HepG2 (cell line): Measurements from ENCODE around the gene BAZ1B. TPM values are rescaled to one million over a fixed set of nuclear protein-coding genes. Genes with fewer than 3 reads are reported as not detected.

Source experiments
- ATAC-seq: fragments of 200-7000 bp; cut with Tn5 transposase; 3 replicates; pipeline ENCODE4 v1.9.1; 2020; ENCODE audit warnings: mild to moderate bottlenecking, moderate library complexity
- BruUV-seq: library from RNA; stranded (reverse); fragments of 400-500 nt; replicated peaks from 2 replicates; lab custom pipeline; 2021; lab: Mats Ljungman, UMichigan
- CTCF ChIA-PET: fragments of 300-600 bp; formaldehyde crosslinking; extraction: SDS; loops from one replicate; lab custom pipeline; 2021; ENCODE audit warnings: low total read pairs, inconsistent platforms, low intra/inter-chr PET ratio; lab: Yijun Ruan, JAX
- POLR2A ChIA-PET: fragments of 350-600 bp; sonication (Branson Sonifier 250); formaldehyde crosslinking; loops from one replicate; lab custom pipeline; 2020; ENCODE audit warnings: antibody characterized with exemption, inconsistent platforms; lab: Yijun Ruan, JAX
- DNase-seq: peaks from one replicate; pipeline ENCODE4 v3.0.0-alpha.2; 2015; ENCODE audit warnings: low spot score
- FAIRE-seq: peaks from 3 replicates; lab custom pipeline; 2011; peaks lifted over from hg19 to GRCh38; lab: Jason Lieb, UNC
- H2AFZ ChIP-seq: one replicate; pipeline ENCODE4 v1.6.1; 2011; ENCODE audit warnings: low read length, inconsistent platforms
- H3K27ac ChIP-seq: fragments of 300-600 bp; 3 replicates; pipeline ENCODE4 v1.8.0; 2011; ENCODE audit warnings: mixed run types, mild to moderate bottlenecking, mixed read lengths, low read length, inconsistent platforms; ENCODE audit not compliant: insufficient read depth; ENCODE audit errors: extremely low read length
- H3K27me3 ChIP-seq, 2 experiments: fragments of 200-600 bp in 1 of 2; 2 replicates in 1 of 2; 3 replicates in 1 of 2; pipeline versions ENCODE4 v1.6.0 to v1.8.0; 2011; ENCODE audit warnings: low read length in 2 of 2, mild to moderate bottlenecking in 2 of 2, moderate library complexity in 2 of 2, inconsistent platforms in 1 of 2; ENCODE audit not compliant: insufficient read depth in 2 of 2, control insufficient read depth in 1 of 2
- H3K36me3 ChIP-seq, 2 experiments: fragments of 200-600 bp in 1 of 2; replicated peaks in 1 of 2; 2 replicates in 1 of 2; 3 replicates in 1 of 2; pipeline versions ENCODE4 v1.5.1 to v1.8.0; 2011; ENCODE audit warnings: low read length in 2 of 2, inconsistent platforms in 1 of 2; ENCODE audit not compliant: insufficient read depth in 2 of 2, control insufficient read depth in 1 of 2
- H3K4me1 ChIP-seq: 2 replicates; pipeline ENCODE4 v1.5.1; 2012; ENCODE audit warnings: low read length, inconsistent platforms; ENCODE audit not compliant: insufficient read depth
- H3K4me2 ChIP-seq: 2 replicates; pipeline ENCODE4 v1.6.0; 2011; ENCODE audit warnings: low read depth, low read length, inconsistent platforms
- H3K4me3 ChIP-seq, 3 experiments: fragments of 200-600 bp in 1 of 3; sonication (generic), shearing (Covaris generic) in 1 of 3; replicated peaks in 1 of 3; 2 replicates each; pipeline ENCODE4 v1.5.1; 2011 to 2016; ENCODE audit warnings: low read length in 3 of 3, inconsistent platforms in 2 of 3, low read depth in 2 of 3, mild to moderate bottlenecking in 2 of 3, control low read depth in 1 of 3, mixed read lengths in 1 of 3; ENCODE audit not compliant: insufficient read depth in 1 of 3
- H3K79me2 ChIP-seq: one replicate; pipeline ENCODE4 v1.6.1; 2011; ENCODE audit warnings: low read length, inconsistent platforms; ENCODE audit not compliant: insufficient read depth
- H3K9ac ChIP-seq: 2 replicates; pipeline ENCODE4 v1.6.0; 2011; ENCODE audit warnings: mild to moderate bottlenecking, low read depth, low read length, inconsistent platforms; ENCODE audit not compliant: insufficient read depth
- H3K9me3 ChIP-seq: 2 replicates; pipeline ENCODE4 v1.5.1; 2012; ENCODE audit warnings: mild to moderate bottlenecking, low read length
- H4K20me1 ChIP-seq: 2 replicates; pipeline ENCODE4 v1.6.0; 2011; ENCODE audit warnings: inconsistent platforms, mild to moderate bottlenecking, low read length, moderate library complexity; ENCODE audit not compliant: insufficient read depth
- AGO1 ChIP-seq: fragments of 200-400 bp; formaldehyde crosslinking; IDR thresholded peaks from 2 replicates; pipeline ENCODE4 v1.6.1; 2017; ENCODE audit warnings: mild to moderate bottlenecking, low read depth, low read length, moderate library complexity; ENCODE audit not compliant: poor library complexity, severe bottlenecking
- CERS6 ChIP-seq: sonication (generic); formaldehyde crosslinking; IDR thresholded peaks from 2 replicates; pipeline ENCODE4 v1.5.0; 2020; ENCODE audit warnings: missing genetic modification reagents
- E2F5 ChIP-seq: sonication (generic); formaldehyde crosslinking; conservative IDR thresholded peaks from 2 replicates; pipeline ENCODE4 v1.4.0; 2020; ENCODE audit warnings: missing genetic modification reagents
- ELF3 ChIP-seq: IDR thresholded peaks from 2 replicates; pipeline ENCODE4 v1.6.1; 2016; ENCODE audit warnings: missing genetic modification reagents, missing compliant biosample characterization
- LRRFIP1 ChIP-seq: sonication (generic); formaldehyde crosslinking; conservative IDR thresholded peaks from 2 replicates; pipeline ENCODE4 v1.4.0; 2020; ENCODE audit warnings: missing genetic modification reagents
- REL ChIP-seq: sonication (generic); formaldehyde crosslinking; conservative IDR thresholded peaks from 2 replicates; pipeline ENCODE4 v1.8.0; 2022; ENCODE audit warnings: mild to moderate bottlenecking, missing genetic modification reagents, moderate library complexity
- ZNF260 ChIP-seq: sonication (generic); formaldehyde crosslinking; IDR thresholded peaks from 2 replicates; pipeline ENCODE4 v1.4.0; 2020; ENCODE audit warnings: missing genetic modification reagents, low read depth, mild to moderate bottlenecking, borderline replicate concordance
- ZNF619 ChIP-seq: sonication (generic); formaldehyde crosslinking; IDR thresholded peaks from 2 replicates; pipeline ENCODE4 v1.4.0; 2020; ENCODE audit warnings: mild to moderate bottlenecking, missing genetic modification reagents
- whole genome bisulfite sequencing: methylation state at CpG from one replicate; pipeline ENCODE4 v1.1.6; 2017; ENCODE audit warnings: low lambda C conversion rate; 5-methylcytosine and 5-hydroxymethylcytosine counted together
- in situ Hi-C: cut with HindIII; loops from 2 replicates; pipeline ENCODE4 v1.10.0; 2017; ENCODE audit warnings: low pct_unique_long_range_greater_than_20kb; ENCODE audit not compliant: extremely low pct_ligation_motif_present
- intact Hi-C: fragments of 100-400 bp; cut with micrococcal nuclease; formaldehyde crosslinking; loops from one replicate; pipeline ENCODE4 v1.10.0; 2022; ENCODE audit not compliant: unreplicated experiment
- polyA plus RNA-seq, 8 experiments: library from polyadenylated mRNA; depleted of rRNA in 3 of 8; stranded (reverse) in 7 of 8; unstranded in 1 of 8; fragments of >200 nt; fragmentation: Illumina TruSeq in 4 of 8; extraction: Trizol in 4 of 8; gene quantifications; 2 replicates each; pipeline versions ENCODE4 v1.2.1 to v1.2.3, GENCODE V29; 2011 to 2016; ENCODE audit warnings: low read depth in 4 of 8, missing spikeins in 1 of 8, mixed read lengths in 1 of 8; ENCODE audit not compliant: insufficient read depth in 1 of 8
- total RNA-seq, 5 experiments: library from RNA; depleted of rRNA; stranded (reverse); fragments of >200 nt; fragmentation: Illumina TruSeq; extraction: Trizol; gene quantifications; 2 replicates each; pipeline ENCODE4 v1.2.3, GENCODE V29; 2016; ENCODE audit warnings: low read depth in 1 of 5

The BAZ1B gene
- total and polyA plus RNA-seq, 2 of the 13 experiments (the other 11 are each of a cell fraction or from before 2014, with no cell fraction given): 18.6 to 69.4 TPM

- peaks cover 25 to 97% of the 10 kb centered on the region in 2 experiments for H3K36me3 ChIP-seq
- H3K27me3 ChIP-seq: no peaks in the 10 kb centered on the region
- no peaks in the 10 kb centered on the region for H3K79me2 ChIP-seq
- ATAC-seq (no peak), DNase-seq (no peak), FAIRE-seq (no peak)
- no peak overlapping the region for H3K27ac ChIP-seq
- intact Hi-C loops (no loop called here), in situ Hi-C loops (no loop called here)
- H3K4me2 ChIP-seq: no peak overlapping the region
- H4K20me1 ChIP-seq: no peaks in the 10 kb centered on the region
- no peaks in the 10 kb centered on the region for H3K9me3 ChIP-seq
- H2AFZ ChIP-seq: no peak overlapping the region
- H3K4me1 ChIP-seq: no peaks in the 10 kb centered on the region
- CTCF ChIA-PET: no interaction called here
- POLR2A ChIA-PET: no interaction called here
- H3K9ac ChIP-seq: no peak overlapping the region
- BruUV-seq: no TSS peak
- no peak overlapping the region for H3K4me3 ChIP-seq
- TF ChIP-seq ZNF619 (CRISPR knock-in tag): no peak
- TF ChIP-seq AGO1: no peak
- TF ChIP-seq E2F5 (CRISPR knock-in tag): no peak
- TF ChIP-seq ZNF260: no peak
- WGBS: 97% methylated on average over 1 of the region's 1 CpG
These were observed 56.0 kb downstream of the BAZ1B start for GRCh38 chr7:73466112-73466511.

GRCh38 chr7:73463966-73464365 lies 58.1 kb downstream of the BAZ1B start:
- WGBS: over 99% methylated on average over 7 of the region's 7 CpGs
- H3K27ac ChIP-seq: no peak overlapping the region
- ChIA-PET CTCF (no interaction called here), POLR2A (no interaction called here)
- H3K9ac ChIP-seq: no peak overlapping the region
- H4K20me1 ChIP-seq: no peaks in the 10 kb centered on the region
- FAIRE-seq (no peak), DNase-seq (no peak), ATAC-seq (no peak)
- TF ChIP-seq LRRFIP1 (CRISPR knock-in tag): no peak
- TF ChIP-seq REL: no peak
- no peak for TF ChIP-seq CERS6
- no peak for TF ChIP-seq ELF3 (CRISPR knock-in tag)
- H3K27me3 ChIP-seq: no peaks in the 10 kb centered on the region
- no peaks in the 10 kb centered on the region for H3K4me1 ChIP-seq
- intact Hi-C loops: no loop called here
- no TSS peak for BruUV-seq
- in situ Hi-C loops: loop anchor here (5.0 kb wide), 1 partner anchor 33 kb away; no protein-coding TSS in a partner anchor
- no peak overlapping the region for H3K4me2 ChIP-seq
- no peaks in the 10 kb centered on the region for H3K9me3 ChIP-seq
- no peak overlapping the region for H2AFZ ChIP-seq
- H3K36me3 ChIP-seq: peaks cover 28 to 95% of the 10 kb centered on the region in 2 experiments
- no peaks in the 10 kb centered on the region for H3K79me2 ChIP-seq
- H3K4me3 ChIP-seq: no peak overlapping the region
